AG09319 (cell line): ENCODE results near the gene MCCC1.

Experiments
- DNase-seq: peaks from one replicate; pipeline ENCODE4 v3.0.0-alpha.2; 2010; ENCODE audit warnings: low read depth; ENCODE audit errors: extremely low read depth
- CTCF ChIP-seq: IDR thresholded peaks from 2 replicates; pipeline ENCODE4 v1.5.1; 2011; ENCODE audit warnings: low read depth, mild to moderate bottlenecking, inconsistent platforms, low read length, moderate library complexity

The MCCC1 gene

GRCh38 chr3:182970811-182971418, 128.4 kb downstream of the MCCC1 start:
- DNase-seq: no peak
- no peak for TF ChIP-seq CTCF

- no peak for DNase-seq
- no peak for TF ChIP-seq CTCF
These were observed 129.4 kb downstream of the MCCC1 start for GRCh38 chr3:182969853-182970252.

- TF ChIP-seq CTCF: no peak
- DNase-seq: no peak
These were observed 130.0 kb downstream of the MCCC1 start for GRCh38 chr3:182969277-182969676.

GRCh38 chr3:182967218-182968204, 131.8 kb downstream of the MCCC1 start:
- TF ChIP-seq CTCF: no peak
- DNase-seq: no peak

- no peak for DNase-seq
- TF ChIP-seq CTCF: no peak
These were observed 133.4 kb downstream of the MCCC1 start for GRCh38 chr3:182965861-182966366.
